ENCODE results near the gene GNG7. TPM values are rescaled to one million over a fixed set of nuclear protein-coding genes. Genes with fewer than 3 reads are reported as not detected.
A peak's percentile ranks its signal among the peaks of the same experiment; 100 is the strongest.

GNG7 gene
- total RNA-seq, 1 experiment from 2014 or later = 9.6 TPM

DNA sequence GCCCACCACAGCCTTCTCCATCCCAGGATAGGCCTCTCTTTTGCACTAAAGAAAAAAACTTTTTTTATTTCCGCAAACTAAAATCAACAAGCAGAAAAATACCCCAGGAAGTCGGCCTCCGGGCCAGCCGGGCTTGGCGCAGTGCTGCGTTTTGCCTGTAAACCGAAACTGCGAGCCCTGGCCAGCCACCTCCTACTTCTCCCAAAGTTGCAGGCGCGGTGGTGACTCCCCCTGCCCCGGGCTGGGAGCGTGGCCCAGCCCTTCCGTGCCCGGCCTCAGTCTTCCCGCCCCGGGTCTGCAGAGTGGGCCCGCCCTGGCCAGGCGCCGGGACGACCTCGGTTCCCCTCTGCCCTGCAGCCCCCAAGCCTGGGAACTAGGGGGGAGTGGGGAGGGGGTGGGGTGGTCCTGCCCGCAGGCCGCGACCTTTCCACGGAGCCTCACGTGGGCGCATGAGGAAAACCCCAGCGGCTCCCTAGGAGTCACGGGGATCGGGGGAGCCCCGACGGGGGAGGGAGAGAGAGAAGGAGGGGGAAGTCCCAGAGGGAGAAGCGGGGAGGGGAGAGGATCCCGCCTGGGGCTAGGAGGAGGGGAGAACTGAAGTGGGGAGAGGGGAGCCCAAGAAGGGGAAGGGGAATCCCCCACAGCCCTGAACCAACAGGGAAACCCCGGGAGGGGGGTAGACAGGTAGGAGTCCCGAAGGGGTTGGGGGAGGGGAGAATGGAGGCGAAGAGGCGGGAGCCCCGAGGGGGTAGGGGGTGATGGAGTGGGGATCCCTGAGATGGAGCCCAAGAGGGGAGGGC is 223.5 kb downstream of the GNG7 start:
- peaks cover 15% of the 10 kb centered on the region for H3K9me3 Mint-ChIP-seq
- TF ChIP-seq, protein P1, sequence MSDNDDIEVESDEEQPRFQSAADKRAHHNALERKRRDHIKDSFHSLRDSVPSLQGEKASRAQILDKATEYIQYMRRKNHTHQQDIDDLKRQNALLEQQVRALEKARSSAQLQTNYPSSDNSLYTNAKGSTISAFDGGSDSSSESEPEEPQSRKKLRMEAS (CRISPR knock-in tag; IDR thresholded peaks at IDR 0.05) = 0 out of 2 replicates have a peak, but pooled peaks have one; percentile 19
- TF ChIP-seq ZNF423 (CRISPR knock-in tag; IDR thresholded peaks at IDR 0.05) (no peak), ELF4 (CRISPR knock-in tag; IDR thresholded peaks at IDR 0.05; ENCODE audit: low read depth) (no peak), ATF1 (CRISPR knock-in tag; IDR thresholded peaks at IDR 0.05) (no peak), NFATC4 (CRISPR knock-in tag; IDR thresholded peaks at IDR 0.05) (no peak), CREB1 (CRISPR knock-in tag; IDR thresholded peaks at IDR 0.05) (no peak), OVOL2 (CRISPR knock-in tag; IDR thresholded peaks at IDR 0.05; ENCODE audit: borderline replicate concordance) (no peak), TEAD1 (CRISPR knock-in tag; IDR thresholded peaks at IDR 0.05) (peak; percentile 30; the same call in 1 of the 2 replicates), TP53 (CRISPR knock-in tag; IDR thresholded peaks at IDR 0.05) (no peak), ZNF317 (CRISPR knock-in tag; IDR thresholded peaks at IDR 0.05; ENCODE audit: borderline replicate concordance, low read depth) (no peak), CREM (CRISPR knock-in tag; IDR thresholded peaks at IDR 0.05) (no peak), SP1 (CRISPR knock-in tag; conservative IDR thresholded peaks at IDR 0.05) (no peak; the same call in 1 of the 2 replicates), GTF2I (CRISPR knock-in tag; conservative IDR thresholded peaks at IDR 0.05) (peak; percentile 85; the same call in 1 of the 2 replicates), KAT7 (CRISPR knock-in tag; IDR thresholded peaks at IDR 0.05; ENCODE audit: borderline replicate concordance) (peak; percentile 36; the same call in 1 of the 2 replicates)
- TF ChIP-seq, protein P2, sequence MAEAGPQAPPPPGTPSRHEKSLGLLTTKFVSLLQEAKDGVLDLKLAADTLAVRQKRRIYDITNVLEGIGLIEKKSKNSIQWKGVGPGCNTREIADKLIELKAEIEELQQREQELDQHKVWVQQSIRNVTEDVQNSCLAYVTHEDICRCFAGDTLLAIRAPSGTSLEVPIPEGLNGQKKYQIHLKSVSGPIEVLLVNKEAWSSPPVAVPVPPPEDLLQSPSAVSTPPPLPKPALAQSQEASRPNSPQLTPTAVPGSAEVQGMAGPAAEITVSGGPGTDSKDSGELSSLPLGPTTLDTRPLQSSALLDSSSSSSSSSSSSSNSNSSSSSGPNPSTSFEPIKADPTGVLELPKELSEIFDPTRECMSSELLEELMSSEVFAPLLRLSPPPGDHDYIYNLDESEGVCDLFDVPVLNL (CRISPR knock-in tag; IDR thresholded peaks at IDR 0.05; ENCODE audit: borderline replicate concordance, low read depth) = no peak
- TF ChIP-seq, protein P3, sequence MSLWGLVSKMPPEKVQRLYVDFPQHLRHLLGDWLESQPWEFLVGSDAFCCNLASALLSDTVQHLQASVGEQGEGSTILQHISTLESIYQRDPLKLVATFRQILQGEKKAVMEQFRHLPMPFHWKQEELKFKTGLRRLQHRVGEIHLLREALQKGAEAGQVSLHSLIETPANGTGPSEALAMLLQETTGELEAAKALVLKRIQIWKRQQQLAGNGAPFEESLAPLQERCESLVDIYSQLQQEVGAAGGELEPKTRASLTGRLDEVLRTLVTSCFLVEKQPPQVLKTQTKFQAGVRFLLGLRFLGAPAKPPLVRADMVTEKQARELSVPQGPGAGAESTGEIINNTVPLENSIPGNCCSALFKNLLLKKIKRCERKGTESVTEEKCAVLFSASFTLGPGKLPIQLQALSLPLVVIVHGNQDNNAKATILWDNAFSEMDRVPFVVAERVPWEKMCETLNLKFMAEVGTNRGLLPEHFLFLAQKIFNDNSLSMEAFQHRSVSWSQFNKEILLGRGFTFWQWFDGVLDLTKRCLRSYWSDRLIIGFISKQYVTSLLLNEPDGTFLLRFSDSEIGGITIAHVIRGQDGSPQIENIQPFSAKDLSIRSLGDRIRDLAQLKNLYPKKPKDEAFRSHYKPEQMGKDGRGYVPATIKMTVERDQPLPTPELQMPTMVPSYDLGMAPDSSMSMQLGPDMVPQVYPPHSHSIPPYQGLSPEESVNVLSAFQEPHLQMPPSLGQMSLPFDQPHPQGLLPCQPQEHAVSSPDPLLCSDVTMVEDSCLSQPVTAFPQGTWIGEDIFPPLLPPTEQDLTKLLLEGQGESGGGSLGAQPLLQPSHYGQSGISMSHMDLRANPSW (CRISPR knock-in tag; conservative IDR thresholded peaks at IDR 0.05; ENCODE audit: low read depth) = no peak
- TF ChIP-seq, protein P4, sequence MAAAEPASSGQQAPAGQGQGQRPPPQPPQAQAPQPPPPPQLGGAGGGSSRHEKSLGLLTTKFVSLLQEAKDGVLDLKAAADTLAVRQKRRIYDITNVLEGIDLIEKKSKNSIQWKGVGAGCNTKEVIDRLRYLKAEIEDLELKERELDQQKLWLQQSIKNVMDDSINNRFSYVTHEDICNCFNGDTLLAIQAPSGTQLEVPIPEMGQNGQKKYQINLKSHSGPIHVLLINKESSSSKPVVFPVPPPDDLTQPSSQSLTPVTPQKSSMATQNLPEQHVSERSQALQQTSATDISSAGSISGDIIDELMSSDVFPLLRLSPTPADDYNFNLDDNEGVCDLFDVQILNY (CRISPR knock-in tag; IDR thresholded peaks at IDR 0.05) = no peak
- TF ChIP-seq, protein P5, sequence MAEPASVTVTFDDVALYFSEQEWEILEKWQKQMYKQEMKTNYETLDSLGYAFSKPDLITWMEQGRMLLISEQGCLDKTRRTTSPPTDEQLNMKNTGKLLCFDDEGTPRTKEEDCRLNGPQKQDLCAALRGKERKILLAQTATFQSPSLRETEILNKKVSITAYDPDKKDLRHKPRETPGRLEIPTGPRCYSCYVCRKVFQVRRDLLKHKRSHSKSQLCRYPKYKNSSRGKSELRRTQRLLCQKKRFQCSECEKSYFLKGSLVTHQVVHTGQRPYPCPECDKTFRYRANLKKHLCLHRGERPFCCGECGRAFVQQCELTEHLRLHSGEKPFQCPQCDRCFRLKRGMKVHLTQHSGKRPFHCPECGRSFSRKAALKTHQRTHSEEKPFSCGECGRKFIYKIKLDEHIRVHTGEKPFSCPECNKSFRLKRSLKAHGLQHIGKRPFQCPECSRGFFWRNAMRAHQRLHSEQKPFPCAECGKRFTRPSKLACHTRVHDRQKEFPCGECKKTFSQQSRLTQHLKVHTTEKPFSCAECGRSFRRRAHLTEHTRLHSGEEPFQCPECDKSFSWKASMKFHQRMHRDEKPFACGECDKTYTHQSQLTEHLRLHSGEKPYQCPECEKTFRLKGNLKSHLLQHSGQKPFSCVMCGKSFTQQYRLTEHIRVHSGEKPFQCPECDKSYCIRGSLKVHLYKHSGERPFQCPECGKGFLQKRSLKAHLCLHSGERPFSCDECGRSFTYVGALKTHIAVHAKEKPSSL (CRISPR knock-in tag; conservative IDR thresholded peaks at IDR 0.05) = no peak
- TF ChIP-seq, protein P6, sequence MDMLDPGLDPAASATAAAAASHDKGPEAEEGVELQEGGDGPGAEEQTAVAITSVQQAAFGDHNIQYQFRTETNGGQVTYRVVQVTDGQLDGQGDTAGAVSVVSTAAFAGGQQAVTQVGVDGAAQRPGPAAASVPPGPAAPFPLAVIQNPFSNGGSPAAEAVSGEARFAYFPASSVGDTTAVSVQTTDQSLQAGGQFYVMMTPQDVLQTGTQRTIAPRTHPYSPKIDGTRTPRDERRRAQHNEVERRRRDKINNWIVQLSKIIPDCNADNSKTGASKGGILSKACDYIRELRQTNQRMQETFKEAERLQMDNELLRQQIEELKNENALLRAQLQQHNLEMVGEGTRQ (CRISPR knock-in tag; IDR thresholded peaks at IDR 0.05) = peak; percentile 19; the same call in 1 of the 2 replicates
- TF ChIP-seq, protein P7, sequence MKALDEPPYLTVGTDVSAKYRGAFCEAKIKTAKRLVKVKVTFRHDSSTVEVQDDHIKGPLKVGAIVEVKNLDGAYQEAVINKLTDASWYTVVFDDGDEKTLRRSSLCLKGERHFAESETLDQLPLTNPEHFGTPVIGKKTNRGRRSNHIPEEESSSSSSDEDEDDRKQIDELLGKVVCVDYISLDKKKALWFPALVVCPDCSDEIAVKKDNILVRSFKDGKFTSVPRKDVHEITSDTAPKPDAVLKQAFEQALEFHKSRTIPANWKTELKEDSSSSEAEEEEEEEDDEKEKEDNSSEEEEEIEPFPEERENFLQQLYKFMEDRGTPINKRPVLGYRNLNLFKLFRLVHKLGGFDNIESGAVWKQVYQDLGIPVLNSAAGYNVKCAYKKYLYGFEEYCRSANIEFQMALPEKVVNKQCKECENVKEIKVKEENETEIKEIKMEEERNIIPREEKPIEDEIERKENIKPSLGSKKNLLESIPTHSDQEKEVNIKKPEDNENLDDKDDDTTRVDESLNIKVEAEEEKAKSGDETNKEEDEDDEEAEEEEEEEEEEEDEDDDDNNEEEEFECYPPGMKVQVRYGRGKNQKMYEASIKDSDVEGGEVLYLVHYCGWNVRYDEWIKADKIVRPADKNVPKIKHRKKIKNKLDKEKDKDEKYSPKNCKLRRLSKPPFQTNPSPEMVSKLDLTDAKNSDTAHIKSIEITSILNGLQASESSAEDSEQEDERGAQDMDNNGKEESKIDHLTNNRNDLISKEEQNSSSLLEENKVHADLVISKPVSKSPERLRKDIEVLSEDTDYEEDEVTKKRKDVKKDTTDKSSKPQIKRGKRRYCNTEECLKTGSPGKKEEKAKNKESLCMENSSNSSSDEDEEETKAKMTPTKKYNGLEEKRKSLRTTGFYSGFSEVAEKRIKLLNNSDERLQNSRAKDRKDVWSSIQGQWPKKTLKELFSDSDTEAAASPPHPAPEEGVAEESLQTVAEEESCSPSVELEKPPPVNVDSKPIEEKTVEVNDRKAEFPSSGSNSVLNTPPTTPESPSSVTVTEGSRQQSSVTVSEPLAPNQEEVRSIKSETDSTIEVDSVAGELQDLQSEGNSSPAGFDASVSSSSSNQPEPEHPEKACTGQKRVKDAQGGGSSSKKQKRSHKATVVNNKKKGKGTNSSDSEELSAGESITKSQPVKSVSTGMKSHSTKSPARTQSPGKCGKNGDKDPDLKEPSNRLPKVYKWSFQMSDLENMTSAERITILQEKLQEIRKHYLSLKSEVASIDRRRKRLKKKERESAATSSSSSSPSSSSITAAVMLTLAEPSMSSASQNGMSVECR (CRISPR knock-in tag; IDR thresholded peaks at IDR 0.05; ENCODE audit: borderline replicate concordance) = 0 out of 2 replicates have a peak, but pooled peaks have one; percentile 47
- TF ChIP-seq, protein P8, sequence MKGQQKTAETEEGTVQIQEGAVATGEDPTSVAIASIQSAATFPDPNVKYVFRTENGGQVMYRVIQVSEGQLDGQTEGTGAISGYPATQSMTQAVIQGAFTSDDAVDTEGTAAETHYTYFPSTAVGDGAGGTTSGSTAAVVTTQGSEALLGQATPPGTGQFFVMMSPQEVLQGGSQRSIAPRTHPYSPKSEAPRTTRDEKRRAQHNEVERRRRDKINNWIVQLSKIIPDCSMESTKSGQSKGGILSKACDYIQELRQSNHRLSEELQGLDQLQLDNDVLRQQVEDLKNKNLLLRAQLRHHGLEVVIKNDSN (CRISPR knock-in tag; IDR thresholded peaks at IDR 0.05) = 0 out of 2 replicates have a peak, but pooled peaks have one; percentile 34
- peaks cover 56% of the 10 kb centered on the region for H3K27me3 Mint-ChIP-seq (ENCODE audit: low read depth)
- DNase-seq (ENCODE audit: low spot score) = peak; percentile 57
- peak overlapping the region; percentile 51; the same call in 1 of the 2 replicates for H3K27ac Mint-ChIP-seq
- H3K4me3 Mint-ChIP-seq = peak overlapping the region; percentile 93
- H3K4me1 Mint-ChIP-seq = peaks cover 24% of the 10 kb centered on the region
- ChIA-PET POLR2A (interaction anchor here (0.8 to 5.0 kb wide), 7 partner anchors 63 to 135 kb away, joined by 3 to 83 read pairs (median 28); no protein-coding TSS in a partner anchor), CTCF (interaction anchor here (0.8 to 6.0 kb wide), 20 partner anchors 8 to 158 kb away, joined by 3 to 114 read pairs (median 6); partner anchors contain the start of gene LMNB2)
- ATAC-seq = peak; percentile 8
- peaks cover 5% of the 10 kb centered on the region for H3K36me3 Mint-ChIP-seq

Data from WTC11 (cell line).